ENCODE measurements around the gene COL11A1. TPM values are rescaled to one million over a fixed set of nuclear protein-coding genes. Genes with fewer than 3 reads are reported as not detected.
"Not testable (repeated sequence)": the region's sequence is repeated elsewhere in the genome, so short reads cannot be mapped to it uniquely, and the experiment has no call there.

COL11A1 gene
- 85.6 TPM for total RNA-seq

DNA sequence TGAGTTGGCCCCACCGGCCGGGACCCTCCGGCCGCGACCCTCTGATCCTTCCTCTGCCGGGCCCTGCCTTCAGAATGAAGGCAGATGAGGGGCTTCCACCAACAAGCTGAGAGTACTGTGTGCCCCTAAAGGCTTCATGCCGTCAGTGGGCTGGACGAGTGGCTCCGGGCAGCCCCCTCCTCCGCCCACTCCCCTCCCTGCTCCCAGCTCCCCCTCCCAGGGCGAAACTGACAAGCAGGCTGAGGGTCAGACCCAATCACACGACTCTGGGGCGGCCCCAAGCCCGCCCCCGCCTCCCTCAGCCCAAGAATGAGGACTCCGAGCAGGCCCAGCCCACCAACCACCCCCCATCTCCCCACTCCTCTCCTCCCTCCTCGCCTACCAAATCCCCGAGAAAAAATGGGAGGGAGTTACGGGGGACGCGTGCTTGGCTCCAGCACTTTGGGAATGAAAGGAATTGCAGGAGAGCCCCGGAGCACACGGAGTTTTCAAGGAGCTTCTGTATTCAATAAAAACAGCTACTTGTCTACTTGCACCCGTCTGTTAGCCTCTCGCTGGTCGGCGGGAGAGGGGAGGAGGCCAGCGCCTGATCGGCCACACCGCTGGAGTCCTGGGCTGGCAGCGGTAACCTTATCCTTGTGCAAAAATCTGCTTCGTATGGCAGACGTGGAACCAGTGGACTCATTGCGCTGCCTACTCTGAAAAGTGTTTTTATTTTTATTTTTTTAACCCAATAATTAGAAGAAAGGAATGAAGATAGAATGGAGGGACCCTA lies at the start of gene COL11A1:
COL11A1 (minus strand) TSS at position 147 of the 775 bp plus-strand sequence. CDS start 344 bp downstream, outside the sequence.
- Histone ChIP-seq H3K9me3 (ENCODE audit: control insufficient read depth in 3 of 3, low read length in 3 of 3) (no peaks in the 10 kb centered on the region), H3K27ac (ENCODE audit: low read depth, low read length) (no peak within 1 kb of the TSS), H3K4me1 (ENCODE audit: control insufficient read depth in 3 of 3, insufficient read depth in 3 of 3, low read length in 3 of 3) (peaks cover 5 to 21% (median 6%) of the 10 kb centered on the region in 3 donors), H3K4me3 (ENCODE audit: low read length in 3 of 3) (peak within 1 kb of the TSS; percentile 46 to 65 (median 48)), H3K27me3 (ENCODE audit: control insufficient read depth in 3 of 3, insufficient read depth in 3 of 3, low read length in 3 of 3) (peaks cover 0 to 8% (median 3%) of the 10 kb centered on the region in 3 donors), H3K36me3 (ENCODE audit: control insufficient read depth in 3 of 3, insufficient read depth in 3 of 3, low read length in 3 of 3) (no peaks in the 10 kb centered on the region), H3K9ac (ENCODE audit: low read depth in 1 of 3, low read length in 3 of 3) (peak within 1 kb of the TSS in 1 of 3 donors; percentile 65)

DNA sequence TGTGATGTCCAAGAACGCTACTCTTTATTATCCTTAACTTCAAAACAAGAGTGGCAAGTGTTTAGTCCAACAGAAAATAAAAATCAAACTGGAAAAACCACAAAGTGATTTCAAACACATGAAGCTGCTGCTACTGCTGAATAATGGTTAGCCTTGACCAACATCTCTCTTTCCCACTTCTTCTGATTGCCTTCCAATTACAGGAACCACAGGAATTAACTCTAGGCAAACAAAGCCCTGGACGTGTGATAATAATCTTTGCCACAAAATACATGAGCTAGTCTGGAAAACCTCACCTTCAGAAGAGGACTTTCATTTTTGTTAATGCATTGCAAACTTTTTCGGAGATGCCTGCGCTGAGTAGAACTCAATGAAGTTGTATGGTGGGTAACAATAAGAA lies 48.6 kb upstream of the COL11A1 start:
- Histone ChIP-seq H3K27me3 (ENCODE audit: control insufficient read depth in 3 of 3, insufficient read depth in 3 of 3, low read length in 3 of 3) (no peaks in the 10 kb centered on the region), H3K27ac (ENCODE audit: low read depth, low read length) (no peak overlapping the region), H3K36me3 (ENCODE audit: control insufficient read depth in 3 of 3, insufficient read depth in 3 of 3, low read length in 3 of 3) (no peaks in the 10 kb centered on the region), H3K4me3 (ENCODE audit: low read length in 3 of 3) (no peak overlapping the region), H3K9me3 (ENCODE audit: control insufficient read depth in 3 of 3, low read length in 3 of 3) (no peaks in the 10 kb centered on the region), H3K9ac (ENCODE audit: low read depth in 1 of 3, low read length in 3 of 3) (no peak overlapping the region), H3K4me1 (ENCODE audit: control insufficient read depth in 3 of 3, insufficient read depth in 3 of 3, low read length in 3 of 3) (no peaks in the 10 kb centered on the region)

DNA sequence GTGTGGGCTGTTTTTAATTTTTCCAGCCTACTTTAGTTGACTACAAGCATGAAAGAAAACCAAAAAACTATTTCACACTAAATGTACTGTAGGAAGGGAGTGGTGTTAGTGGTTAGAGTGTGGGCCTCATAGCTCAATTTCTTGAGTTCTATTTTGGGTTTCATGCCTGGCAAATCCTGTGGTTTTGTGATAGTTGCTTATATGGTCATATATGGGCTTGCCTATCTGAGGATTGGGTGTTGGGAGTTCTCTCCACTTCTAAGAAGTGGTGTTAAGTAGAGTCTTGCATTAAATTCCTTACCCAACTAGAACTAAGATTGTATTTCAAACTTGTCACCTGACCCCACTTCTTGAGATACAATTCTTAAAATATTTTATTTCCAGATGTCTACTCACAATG lies 37.8 kb upstream of the COL11A1 start:
- no peaks in the 10 kb centered on the region for H3K27me3 ChIP-seq (ENCODE audit: control insufficient read depth in 3 of 3, insufficient read depth in 3 of 3, low read length in 3 of 3)
- H3K9me3 ChIP-seq (ENCODE audit: control insufficient read depth in 3 of 3, low read length in 3 of 3) = no peaks in the 10 kb centered on the region
- H3K4me1 ChIP-seq (ENCODE audit: control insufficient read depth in 3 of 3, insufficient read depth in 3 of 3, low read length in 3 of 3) = no peaks in the 10 kb centered on the region
- H3K36me3 ChIP-seq (ENCODE audit: control insufficient read depth in 3 of 3, insufficient read depth in 3 of 3, low read length in 3 of 3) = no peaks in the 10 kb centered on the region
- no peak overlapping the region for H3K27ac ChIP-seq (ENCODE audit: low read depth, low read length)
- H3K4me3 ChIP-seq (ENCODE audit: low read length in 3 of 3) = no peak overlapping the region
- no peak overlapping the region for H3K9ac ChIP-seq (ENCODE audit: low read depth in 1 of 3, low read length in 3 of 3)

DNA sequence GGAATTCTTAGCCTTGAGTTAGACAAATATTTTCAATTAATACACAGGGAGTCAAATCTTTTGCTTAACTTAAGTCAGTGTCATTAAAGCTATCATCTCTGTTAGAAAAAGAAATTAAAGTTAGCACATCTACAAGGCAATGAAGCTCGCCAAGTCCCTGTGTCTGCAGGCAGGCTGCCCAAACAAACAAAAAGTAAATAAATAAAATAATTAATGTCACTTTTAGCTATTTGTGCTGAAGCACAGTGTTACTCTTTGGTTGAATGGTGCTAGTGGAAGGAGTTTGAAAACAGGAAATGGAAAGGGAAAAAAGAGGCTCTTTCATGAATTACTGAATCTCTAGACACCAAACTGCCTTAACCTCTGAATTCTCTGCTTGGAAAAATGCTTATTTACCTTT lies 37.1 kb upstream of the COL11A1 start:
- H3K36me3 ChIP-seq (ENCODE audit: control insufficient read depth in 3 of 3, insufficient read depth in 3 of 3, low read length in 3 of 3) = no peaks in the 10 kb centered on the region
- no peaks in the 10 kb centered on the region for H3K4me1 ChIP-seq (ENCODE audit: control insufficient read depth in 3 of 3, insufficient read depth in 3 of 3, low read length in 3 of 3)
- H3K4me3 ChIP-seq (ENCODE audit: low read length in 3 of 3) = no peak overlapping the region
- H3K27me3 ChIP-seq (ENCODE audit: control insufficient read depth in 3 of 3, insufficient read depth in 3 of 3, low read length in 3 of 3) = no peaks in the 10 kb centered on the region
- H3K9ac ChIP-seq (ENCODE audit: low read depth in 1 of 3, low read length in 3 of 3) = no peak overlapping the region
- H3K27ac ChIP-seq (ENCODE audit: low read depth, low read length) = no peak overlapping the region
- H3K9me3 ChIP-seq (ENCODE audit: control insufficient read depth in 3 of 3, low read length in 3 of 3) = no peaks in the 10 kb centered on the region

DNA sequence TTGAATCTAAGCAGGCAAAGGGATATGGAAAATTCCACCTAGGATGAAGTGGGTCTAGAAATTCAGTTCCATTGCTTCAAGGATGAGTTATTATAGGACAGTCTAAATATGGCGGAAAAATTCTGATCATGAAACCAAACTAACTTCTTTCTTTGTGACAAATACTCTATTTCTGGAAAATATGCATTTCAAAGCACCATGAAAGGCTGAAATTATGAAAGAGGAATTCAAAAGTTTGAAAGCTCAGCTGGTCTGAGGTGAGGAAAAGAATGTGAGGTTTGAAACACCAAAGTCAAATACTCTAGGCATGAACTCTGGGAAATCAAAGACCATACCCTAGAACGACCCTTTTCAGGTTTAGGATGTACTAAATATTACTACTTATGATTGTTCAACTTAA lies 36.4 kb upstream of the COL11A1 start:
- no peaks in the 10 kb centered on the region for H3K36me3 ChIP-seq (ENCODE audit: control insufficient read depth in 3 of 3, insufficient read depth in 3 of 3, low read length in 3 of 3)
- no peak overlapping the region for H3K9ac ChIP-seq (ENCODE audit: low read depth in 1 of 3, low read length in 3 of 3)
- no peaks in the 10 kb centered on the region for H3K4me1 ChIP-seq (ENCODE audit: control insufficient read depth in 3 of 3, insufficient read depth in 3 of 3, low read length in 3 of 3)
- H3K4me3 ChIP-seq (ENCODE audit: low read length in 3 of 3) = no peak overlapping the region
- H3K9me3 ChIP-seq (ENCODE audit: control insufficient read depth in 3 of 3, low read length in 3 of 3) = no peaks in the 10 kb centered on the region
- H3K27me3 ChIP-seq (ENCODE audit: control insufficient read depth in 3 of 3, insufficient read depth in 3 of 3, low read length in 3 of 3) = no peaks in the 10 kb centered on the region
- H3K27ac ChIP-seq (ENCODE audit: low read depth, low read length) = no peak overlapping the region

DNA sequence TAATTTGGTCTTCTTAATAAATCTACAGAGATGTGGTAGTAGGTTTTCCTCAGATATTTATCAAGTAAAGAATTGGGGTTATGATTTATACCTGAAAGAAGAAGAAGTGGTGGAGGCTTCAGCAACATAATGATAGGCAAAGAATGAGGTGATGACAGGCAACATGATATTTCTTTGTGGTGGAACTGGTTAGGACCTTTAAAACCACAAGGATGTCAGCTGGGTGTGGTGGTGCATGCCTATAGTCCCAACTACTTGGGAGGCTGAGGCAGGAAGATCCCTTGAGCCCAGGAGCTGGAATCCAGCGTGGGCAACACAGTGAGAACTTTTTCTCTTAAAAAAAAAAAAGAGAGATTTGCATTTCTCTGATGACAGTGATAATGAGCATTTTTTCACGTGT lies 34.1 kb upstream of the COL11A1 start:
- H3K36me3 ChIP-seq (ENCODE audit: control insufficient read depth in 3 of 3, insufficient read depth in 3 of 3, low read length in 3 of 3) = no peaks in the 10 kb centered on the region
- no peak overlapping the region for H3K27ac ChIP-seq (ENCODE audit: low read depth, low read length)
- no peak overlapping the region for H3K9ac ChIP-seq (ENCODE audit: low read depth in 1 of 3, low read length in 3 of 3)
- no peaks in the 10 kb centered on the region for H3K27me3 ChIP-seq (ENCODE audit: control insufficient read depth in 3 of 3, insufficient read depth in 3 of 3, low read length in 3 of 3)
- H3K4me3 ChIP-seq (ENCODE audit: low read length in 3 of 3) = no peak overlapping the region
- H3K9me3 ChIP-seq (ENCODE audit: control insufficient read depth in 3 of 3, low read length in 3 of 3) = no peaks in the 10 kb centered on the region
- no peaks in the 10 kb centered on the region for H3K4me1 ChIP-seq (ENCODE audit: control insufficient read depth in 3 of 3, insufficient read depth in 3 of 3, low read length in 3 of 3)

DNA sequence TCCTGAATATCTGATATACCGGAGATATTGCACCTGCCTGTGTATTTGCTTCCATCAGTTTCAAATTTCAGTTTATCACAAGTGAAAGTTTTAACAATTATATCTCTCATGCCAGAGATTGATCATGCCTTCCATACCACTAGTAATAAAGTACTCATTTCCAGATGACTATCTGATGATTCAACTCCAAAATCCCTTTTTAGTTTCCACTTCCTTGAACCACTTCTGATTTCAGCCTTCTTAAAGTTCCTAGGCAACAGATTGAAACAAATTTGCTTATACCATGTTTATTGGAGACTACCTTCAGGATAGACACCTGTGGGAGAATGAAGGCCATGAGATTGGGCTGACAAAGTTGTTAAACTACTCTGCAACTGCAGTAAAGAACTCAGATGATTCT lies 21.5 kb upstream of the COL11A1 start:
- Histone ChIP-seq H3K27ac (ENCODE audit: low read depth, low read length) (no peak overlapping the region), H3K36me3 (ENCODE audit: control insufficient read depth in 3 of 3, insufficient read depth in 3 of 3, low read length in 3 of 3) (no peaks in the 10 kb centered on the region), H3K9ac (ENCODE audit: low read depth in 1 of 3, low read length in 3 of 3) (no peak overlapping the region), H3K27me3 (ENCODE audit: control insufficient read depth in 3 of 3, insufficient read depth in 3 of 3, low read length in 3 of 3) (no peaks in the 10 kb centered on the region), H3K4me1 (ENCODE audit: control insufficient read depth in 3 of 3, insufficient read depth in 3 of 3, low read length in 3 of 3) (no peaks in the 10 kb centered on the region), H3K4me3 (ENCODE audit: low read length in 3 of 3) (no peak overlapping the region), H3K9me3 (ENCODE audit: control insufficient read depth in 3 of 3, low read length in 3 of 3) (no peaks in the 10 kb centered on the region)

DNA sequence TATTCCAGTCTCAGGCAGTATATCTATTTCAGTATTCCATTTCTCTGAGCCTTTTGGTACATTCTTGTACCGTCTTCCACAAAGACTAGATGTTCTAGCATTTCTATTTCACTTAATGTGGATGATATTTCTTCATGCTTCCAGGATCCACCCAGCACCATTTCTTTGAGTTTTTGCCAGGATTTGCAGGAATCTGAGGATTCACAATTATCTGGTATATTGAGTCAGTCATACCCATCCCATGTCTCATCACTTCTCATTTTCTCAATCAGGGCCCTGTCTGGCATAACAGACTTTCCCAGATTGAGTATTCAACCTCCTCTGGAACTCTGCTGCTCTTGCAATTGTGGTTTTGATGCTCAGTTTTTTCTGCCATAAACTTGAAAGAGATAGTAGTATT lies 20.9 kb upstream of the COL11A1 start:
- Histone ChIP-seq H3K4me1 (ENCODE audit: control insufficient read depth in 3 of 3, insufficient read depth in 3 of 3, low read length in 3 of 3) (no peaks in the 10 kb centered on the region), H3K9me3 (ENCODE audit: control insufficient read depth in 3 of 3, low read length in 3 of 3) (no peaks in the 10 kb centered on the region), H3K9ac (ENCODE audit: low read depth in 1 of 3, low read length in 3 of 3) (no peak overlapping the region), H3K27ac (ENCODE audit: low read depth, low read length) (no peak overlapping the region), H3K4me3 (ENCODE audit: low read length in 3 of 3) (no peak overlapping the region), H3K36me3 (ENCODE audit: control insufficient read depth in 3 of 3, insufficient read depth in 3 of 3, low read length in 3 of 3) (no peaks in the 10 kb centered on the region), H3K27me3 (ENCODE audit: control insufficient read depth in 3 of 3, insufficient read depth in 3 of 3, low read length in 3 of 3) (no peaks in the 10 kb centered on the region)

DNA sequence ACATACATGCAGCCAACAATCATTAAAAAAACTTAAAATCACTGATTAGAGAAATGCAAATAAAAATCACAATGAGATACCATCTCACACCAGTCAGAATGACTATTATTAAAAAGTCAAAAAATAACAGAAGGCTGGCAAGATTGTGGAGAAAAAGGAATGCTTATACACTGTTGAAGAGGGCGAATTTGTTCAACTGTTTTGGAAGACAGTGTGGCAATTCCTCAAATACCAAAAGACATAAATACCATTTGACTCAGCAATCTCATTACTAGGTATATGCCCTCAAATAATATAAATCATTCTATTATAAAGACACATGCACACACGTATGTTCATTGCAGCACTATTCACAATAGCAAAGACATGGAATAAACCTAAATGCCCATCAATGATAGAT lies 19.9 kb upstream of the COL11A1 start:
- not testable (repeated sequence) for H3K36me3 ChIP-seq (ENCODE audit: control insufficient read depth in 3 of 3, insufficient read depth in 3 of 3, low read length in 3 of 3); H3K9ac ChIP-seq (ENCODE audit: low read depth in 1 of 3, low read length in 3 of 3); H3K27ac ChIP-seq (ENCODE audit: low read depth, low read length); H3K9me3 ChIP-seq (ENCODE audit: control insufficient read depth in 3 of 3, low read length in 3 of 3); H3K4me3 ChIP-seq (ENCODE audit: low read length in 3 of 3); H3K27me3 ChIP-seq (ENCODE audit: control insufficient read depth in 3 of 3, insufficient read depth in 3 of 3, low read length in 3 of 3); H3K4me1 ChIP-seq (ENCODE audit: control insufficient read depth in 3 of 3, insufficient read depth in 3 of 3, low read length in 3 of 3)

DNA sequence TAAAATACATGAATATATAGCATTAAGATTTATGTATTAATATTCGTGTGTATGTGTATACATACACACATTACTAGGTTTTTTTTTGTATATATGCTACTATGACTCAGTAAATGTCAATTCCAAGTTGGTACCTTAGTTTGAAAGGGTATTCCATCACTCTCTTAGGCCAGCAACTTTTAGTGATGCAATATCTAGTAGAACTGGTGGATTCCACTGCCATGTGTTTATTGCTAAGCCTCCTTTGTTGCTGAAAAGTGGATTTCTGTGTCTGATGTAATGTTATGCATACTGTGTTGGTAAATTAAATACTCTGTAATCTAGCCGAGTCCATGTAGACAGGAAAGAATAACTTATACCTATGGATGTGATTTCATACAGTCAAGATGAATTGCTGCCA lies 16.9 kb upstream of the COL11A1 start:
- Histone ChIP-seq H3K36me3 (ENCODE audit: control insufficient read depth in 3 of 3, insufficient read depth in 3 of 3, low read length in 3 of 3) (no peaks in the 10 kb centered on the region), H3K27ac (ENCODE audit: low read depth, low read length) (no peak overlapping the region), H3K27me3 (ENCODE audit: control insufficient read depth in 3 of 3, insufficient read depth in 3 of 3, low read length in 3 of 3) (no peaks in the 10 kb centered on the region), H3K4me3 (ENCODE audit: low read length in 3 of 3) (no peak overlapping the region), H3K9ac (ENCODE audit: low read depth in 1 of 3, low read length in 3 of 3) (no peak overlapping the region), H3K4me1 (ENCODE audit: control insufficient read depth in 3 of 3, insufficient read depth in 3 of 3, low read length in 3 of 3) (no peaks in the 10 kb centered on the region), H3K9me3 (ENCODE audit: control insufficient read depth in 3 of 3, low read length in 3 of 3) (no peaks in the 10 kb centered on the region)

Data from skeletal muscle tissue (tissue), 4 donors.